ENCODE results near the gene ANKS1B.

Gene ANKS1B

DNA sequence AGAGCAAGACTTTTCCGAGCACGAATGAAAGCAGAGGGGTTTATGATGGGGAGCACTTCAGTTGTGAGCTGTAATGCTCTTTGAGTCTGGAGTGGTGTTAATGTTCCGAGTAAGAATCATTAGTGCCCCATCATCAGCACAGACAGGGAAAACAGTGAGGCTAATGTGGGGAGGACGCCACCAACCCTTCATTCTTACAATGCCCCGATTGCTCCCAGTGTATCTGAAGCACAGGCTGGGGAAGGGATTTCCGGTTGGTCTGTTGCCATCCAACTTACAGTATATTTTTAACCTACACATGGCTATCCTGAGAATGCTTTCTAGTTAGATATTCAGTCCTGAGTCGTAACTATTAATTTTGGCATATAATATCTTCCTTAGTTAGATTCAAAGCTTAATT, 1198.1 kb downstream of the ANKS1B start:
- Histone ChIP-seq H3K9me3 (ENCODE audit: control insufficient read depth in 2 of 2, low read length in 2 of 2) (no peaks in the 10 kb centered on the region), H3K36me3 (ENCODE audit: control insufficient read depth in 2 of 2, insufficient read depth in 2 of 2, low read length in 2 of 2) (peaks cover 0 to 4% of the 10 kb centered on the region in 2 donors), H3K9ac (ENCODE audit: low read length in 2 of 2) (no peak overlapping the region), H3K27ac (ENCODE audit: low read length) (no peak overlapping the region), H3K4me1 (ENCODE audit: control insufficient read depth, insufficient read depth, low read length) (peaks cover 2% of the 10 kb centered on the region), H3K4me3 (ENCODE audit: low read length in 2 of 2) (no peak overlapping the region), H3K27me3 (ENCODE audit: control insufficient read depth in 1 of 2, insufficient read depth in 2 of 2, low read length in 2 of 2) (no peaks in the 10 kb centered on the region)

DNA sequence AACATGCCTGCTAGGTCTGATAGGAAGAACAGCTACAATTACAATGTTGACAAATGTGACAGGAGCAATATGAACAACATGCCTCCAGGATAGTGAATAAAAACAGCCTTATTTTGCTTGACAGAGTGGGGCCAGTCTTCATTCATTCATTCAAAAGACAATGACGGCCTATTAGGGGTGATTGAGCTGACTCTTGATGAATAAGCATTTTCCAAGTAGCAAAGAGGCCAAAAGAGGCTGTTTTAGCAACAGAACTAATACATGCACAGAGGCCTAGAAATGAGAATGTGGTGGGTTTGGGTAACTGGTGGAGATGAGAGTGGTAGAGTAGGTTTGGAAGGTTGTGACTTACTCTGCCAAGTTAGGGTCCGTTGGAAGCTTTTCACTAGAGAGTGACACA, 1201.3 kb downstream of the ANKS1B start:
- Histone ChIP-seq H3K27ac (ENCODE audit: low read length) (no peak overlapping the region), H3K4me1 (ENCODE audit: control insufficient read depth, insufficient read depth, low read length) (peaks cover 2% of the 10 kb centered on the region), H3K9ac (ENCODE audit: low read length in 2 of 2) (no peak overlapping the region), H3K27me3 (ENCODE audit: control insufficient read depth in 1 of 2, insufficient read depth in 2 of 2, low read length in 2 of 2) (no peaks in the 10 kb centered on the region), H3K4me3 (ENCODE audit: low read length in 2 of 2) (no peak overlapping the region), H3K36me3 (ENCODE audit: control insufficient read depth in 2 of 2, insufficient read depth in 2 of 2, low read length in 2 of 2) (peaks cover 0 to 4% of the 10 kb centered on the region in 2 donors), H3K9me3 (ENCODE audit: control insufficient read depth in 2 of 2, low read length in 2 of 2) (no peaks in the 10 kb centered on the region)

DNA sequence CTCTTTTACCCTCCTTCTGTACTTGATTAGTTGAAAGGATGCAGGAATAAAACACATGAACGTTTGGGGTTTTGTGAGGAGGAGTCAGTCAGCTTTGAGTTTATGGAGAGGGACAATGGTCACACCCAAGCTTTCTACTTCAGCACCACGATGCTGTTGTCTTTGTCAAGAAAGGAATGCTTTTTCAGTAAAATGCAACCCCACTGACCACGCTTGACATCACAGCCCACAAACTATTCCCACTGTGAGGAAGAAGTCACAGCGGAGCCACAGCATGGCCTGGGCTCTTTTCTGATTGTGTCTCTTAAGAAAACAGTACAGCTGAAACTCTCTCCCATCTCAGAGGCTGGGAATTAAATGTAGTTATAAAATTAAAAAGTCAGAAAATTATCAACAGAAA, 1204.5 kb downstream of the ANKS1B start:
- H3K9me3 ChIP-seq (ENCODE audit: control insufficient read depth in 2 of 2, low read length in 2 of 2) = no peaks in the 10 kb centered on the region
- no peak overlapping the region for H3K9ac ChIP-seq (ENCODE audit: low read length in 2 of 2)
- H3K27ac ChIP-seq (ENCODE audit: low read length) = no peak overlapping the region

DNA sequence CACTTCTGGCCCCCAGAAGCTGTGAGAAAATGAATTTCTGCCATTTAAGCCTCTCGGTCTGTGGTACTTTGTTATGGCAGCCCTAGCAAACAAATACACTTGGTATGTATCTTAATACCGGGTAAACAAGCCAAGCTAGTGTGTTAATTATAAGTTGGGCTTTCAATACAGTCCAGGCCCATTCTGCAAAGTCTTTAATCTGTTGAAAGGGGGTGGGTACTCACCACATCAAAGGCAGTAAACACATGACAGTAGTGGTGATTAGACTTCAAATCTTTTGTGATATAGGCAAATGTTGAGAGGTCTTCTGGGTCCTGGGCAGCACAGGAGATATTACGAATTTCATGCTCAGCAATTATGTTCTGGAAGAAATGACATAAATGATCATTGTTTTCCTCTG, 1211.9 kb downstream of the ANKS1B start:
- H3K27ac ChIP-seq (ENCODE audit: low read length) = no peak overlapping the region
- H3K36me3 ChIP-seq (ENCODE audit: control insufficient read depth in 2 of 2, insufficient read depth in 2 of 2, low read length in 2 of 2) = peaks cover 0 to 4% of the 10 kb centered on the region in 2 donors
- H3K4me3 ChIP-seq (ENCODE audit: low read length in 2 of 2) = no peak overlapping the region
- no peaks in the 10 kb centered on the region for H3K9me3 ChIP-seq (ENCODE audit: control insufficient read depth in 2 of 2, low read length in 2 of 2)
- no peak overlapping the region for H3K9ac ChIP-seq (ENCODE audit: low read length in 2 of 2)
- H3K27me3 ChIP-seq (ENCODE audit: control insufficient read depth in 1 of 2, insufficient read depth in 2 of 2, low read length in 2 of 2) = no peaks in the 10 kb centered on the region
- no peaks in the 10 kb centered on the region for H3K4me1 ChIP-seq (ENCODE audit: control insufficient read depth, insufficient read depth, low read length)

More for the DNA sequence above, 1204.5 kb downstream of the ANKS1B start:
- H3K27me3 ChIP-seq (ENCODE audit: control insufficient read depth in 1 of 2, insufficient read depth in 2 of 2, low read length in 2 of 2) = no peaks in the 10 kb centered on the region
- no peaks in the 10 kb centered on the region for H3K4me1 ChIP-seq (ENCODE audit: control insufficient read depth, insufficient read depth, low read length)
- H3K36me3 ChIP-seq (ENCODE audit: control insufficient read depth in 2 of 2, insufficient read depth in 2 of 2, low read length in 2 of 2) = peaks cover 2 to 4% of the 10 kb centered on the region in 2 donors
- no peak overlapping the region for H3K4me3 ChIP-seq (ENCODE audit: low read length in 2 of 2)

DNA sequence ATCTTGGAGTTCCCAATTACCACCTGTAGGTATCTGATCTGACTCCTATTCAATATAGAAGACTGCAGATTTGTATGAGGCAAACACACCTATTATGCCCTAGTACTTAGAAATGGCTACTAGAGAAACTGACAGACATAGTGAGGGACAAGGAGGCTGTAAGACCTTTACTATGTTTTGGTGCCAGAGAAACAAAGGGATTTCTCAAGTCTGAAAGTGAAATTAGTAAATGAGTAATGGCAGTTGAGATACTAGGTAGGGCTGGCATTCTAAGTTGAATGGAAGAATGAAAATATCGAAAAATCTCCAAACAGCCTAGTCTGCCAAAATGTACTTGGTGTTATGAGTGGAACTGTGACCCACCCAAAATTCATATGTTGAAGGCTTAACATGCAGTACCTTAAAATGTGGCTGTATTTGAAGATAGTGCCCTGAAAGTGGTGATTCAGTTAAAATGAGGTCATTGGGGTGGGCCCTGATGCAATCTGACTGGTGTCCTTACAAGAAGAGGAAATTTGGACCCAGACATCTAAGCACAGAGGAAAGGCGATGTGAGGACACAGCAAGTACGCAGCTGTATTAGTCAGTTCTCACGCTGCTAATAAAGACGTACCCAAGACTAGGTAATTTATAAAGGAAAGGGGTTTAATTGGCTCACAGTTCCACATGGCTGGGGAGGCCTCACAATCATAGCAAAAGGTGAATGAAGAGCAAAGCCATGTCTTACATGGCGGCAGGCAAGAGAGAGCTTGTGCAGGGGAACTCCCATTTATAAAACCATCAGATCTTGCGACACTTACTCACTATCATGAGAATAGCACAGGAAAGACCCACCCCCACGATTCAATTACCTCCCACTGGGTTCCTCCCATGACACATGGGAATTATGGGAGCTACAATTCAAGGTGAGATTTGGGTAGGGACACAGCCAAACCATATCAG, 1212.7 kb downstream of the ANKS1B start:
- Histone ChIP-seq H3K4me3 (ENCODE audit: low read length in 2 of 2) (no peak overlapping the region), H3K36me3 (ENCODE audit: control insufficient read depth in 2 of 2, insufficient read depth in 2 of 2, low read length in 2 of 2) (peaks cover 0 to 4% of the 10 kb centered on the region in 2 donors), H3K4me1 (ENCODE audit: control insufficient read depth, insufficient read depth, low read length) (no peaks in the 10 kb centered on the region), H3K27me3 (ENCODE audit: control insufficient read depth in 1 of 2, insufficient read depth in 2 of 2, low read length in 2 of 2) (no peaks in the 10 kb centered on the region), H3K9me3 (ENCODE audit: control insufficient read depth in 2 of 2, low read length in 2 of 2) (no peaks in the 10 kb centered on the region), H3K27ac (ENCODE audit: low read length) (no peak overlapping the region), H3K9ac (ENCODE audit: low read length in 2 of 2) (no peak overlapping the region)

DNA sequence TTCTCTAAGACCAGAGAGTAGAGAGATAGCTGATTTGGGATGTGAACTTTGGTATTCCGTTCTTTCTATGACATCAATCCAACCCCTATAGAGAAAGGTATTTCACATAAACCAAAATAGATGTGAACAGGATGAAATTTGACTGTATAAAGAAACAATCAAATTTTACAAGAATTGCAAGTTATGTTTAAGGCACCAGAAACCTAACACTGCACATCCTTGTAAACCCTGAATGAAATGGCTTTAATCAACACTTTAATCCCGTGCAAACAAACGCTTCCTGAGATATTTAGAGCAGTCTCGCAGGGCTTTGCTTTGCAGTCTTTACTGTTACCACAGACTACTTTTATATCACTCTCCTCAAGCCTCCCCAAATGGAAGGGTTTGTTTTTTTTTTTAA, 1214.5 kb downstream of the ANKS1B start:
- Histone ChIP-seq H3K36me3 (ENCODE audit: control insufficient read depth in 2 of 2, insufficient read depth in 2 of 2, low read length in 2 of 2) (peaks cover 0 to 3% of the 10 kb centered on the region in 2 donors), H3K9ac (ENCODE audit: low read length in 2 of 2) (no peak overlapping the region), H3K4me3 (ENCODE audit: low read length in 2 of 2) (no peak overlapping the region), H3K4me1 (ENCODE audit: control insufficient read depth, insufficient read depth, low read length) (no peaks in the 10 kb centered on the region), H3K9me3 (ENCODE audit: control insufficient read depth in 2 of 2, low read length in 2 of 2) (no peaks in the 10 kb centered on the region), H3K27ac (ENCODE audit: low read length) (no peak overlapping the region), H3K27me3 (ENCODE audit: control insufficient read depth in 1 of 2, insufficient read depth in 2 of 2, low read length in 2 of 2) (no peaks in the 10 kb centered on the region)

DNA sequence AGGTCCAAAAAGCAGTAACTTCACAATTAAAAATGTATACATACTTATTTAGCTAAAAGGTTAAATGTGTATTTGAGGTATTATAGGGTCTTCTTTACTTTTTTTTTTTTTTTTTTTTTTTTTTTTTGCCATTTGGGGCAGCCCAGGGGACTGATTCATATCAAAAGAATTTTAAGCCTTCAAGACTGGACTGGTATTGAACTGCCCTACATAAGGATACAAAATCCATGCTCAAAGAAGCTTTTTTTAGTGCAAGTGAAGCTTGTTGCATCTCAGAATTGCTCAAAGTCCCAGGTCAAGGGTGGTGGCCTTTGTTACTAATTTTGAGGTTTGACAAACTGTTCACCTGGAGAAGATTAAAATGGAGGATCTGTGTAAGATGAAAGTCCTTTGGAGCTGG, 1215.7 kb downstream of the ANKS1B start:
- Histone ChIP-seq H3K27ac (ENCODE audit: low read length) (no peak overlapping the region), H3K9ac (ENCODE audit: low read length in 2 of 2) (no peak overlapping the region), H3K36me3 (ENCODE audit: control insufficient read depth in 2 of 2, insufficient read depth in 2 of 2, low read length in 2 of 2) (peaks cover 0 to 3% of the 10 kb centered on the region in 2 donors), H3K9me3 (ENCODE audit: control insufficient read depth in 2 of 2, low read length in 2 of 2) (no peaks in the 10 kb centered on the region), H3K4me1 (ENCODE audit: control insufficient read depth, insufficient read depth, low read length) (no peaks in the 10 kb centered on the region), H3K27me3 (ENCODE audit: control insufficient read depth in 1 of 2, insufficient read depth in 2 of 2, low read length in 2 of 2) (no peaks in the 10 kb centered on the region), H3K4me3 (ENCODE audit: low read length in 2 of 2) (no peak overlapping the region)

DNA sequence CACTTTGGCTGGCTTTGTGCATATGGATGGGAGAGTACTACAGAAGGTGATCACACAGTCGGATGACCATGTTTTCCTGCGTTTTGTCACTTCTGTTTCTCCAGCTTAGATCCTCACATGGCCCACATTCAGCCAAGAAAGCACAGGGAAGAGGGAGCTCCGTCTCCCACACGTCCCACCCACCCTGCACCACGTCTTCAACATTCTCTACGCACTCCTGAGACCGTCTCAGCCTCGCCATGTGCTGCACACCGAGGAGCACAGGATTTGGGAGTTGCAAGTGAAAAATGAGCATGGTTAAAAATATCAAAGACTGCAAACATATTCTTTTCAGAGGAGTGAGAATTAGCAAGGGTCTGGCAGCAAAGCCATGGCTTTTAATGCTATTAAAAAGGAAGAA, 1217.5 kb downstream of the ANKS1B start:
- no peaks in the 10 kb centered on the region for H3K4me1 ChIP-seq (ENCODE audit: control insufficient read depth, insufficient read depth, low read length)
- peaks cover 0 to 3% of the 10 kb centered on the region in 2 donors for H3K36me3 ChIP-seq (ENCODE audit: control insufficient read depth in 2 of 2, insufficient read depth in 2 of 2, low read length in 2 of 2)
- no peak overlapping the region for H3K27ac ChIP-seq (ENCODE audit: low read length)
- H3K27me3 ChIP-seq (ENCODE audit: control insufficient read depth in 1 of 2, insufficient read depth in 2 of 2, low read length in 2 of 2) = no peaks in the 10 kb centered on the region
- no peaks in the 10 kb centered on the region for H3K9me3 ChIP-seq (ENCODE audit: control insufficient read depth in 2 of 2, low read length in 2 of 2)
- no peak overlapping the region for H3K4me3 ChIP-seq (ENCODE audit: low read length in 2 of 2)
- H3K9ac ChIP-seq (ENCODE audit: low read length in 2 of 2) = no peak overlapping the region

DNA sequence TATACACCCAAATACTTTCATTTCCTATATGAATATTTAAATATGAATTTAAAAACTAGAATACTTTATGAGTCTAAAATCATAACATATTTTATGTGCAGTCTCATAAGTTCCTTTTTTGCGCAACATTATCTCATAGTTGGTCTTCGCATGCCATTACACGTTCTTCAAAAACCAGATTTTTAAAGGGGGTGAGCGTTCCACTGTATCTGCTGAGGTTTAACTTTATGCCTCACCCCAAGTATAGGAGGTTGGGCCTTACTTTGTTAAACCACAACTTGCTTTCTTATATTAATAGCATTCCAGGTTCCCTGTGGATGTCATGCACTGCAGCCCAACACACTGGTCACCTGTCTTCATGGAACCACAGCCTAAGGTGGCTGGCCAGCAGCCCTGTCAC, 1221.1 kb downstream of the ANKS1B start:
- Histone ChIP-seq H3K27ac (ENCODE audit: low read length) (no peak overlapping the region), H3K27me3 (ENCODE audit: control insufficient read depth in 1 of 2, insufficient read depth in 2 of 2, low read length in 2 of 2) (no peaks in the 10 kb centered on the region), H3K4me3 (ENCODE audit: low read length in 2 of 2) (no peak overlapping the region), H3K9ac (ENCODE audit: low read length in 2 of 2) (no peak overlapping the region), H3K9me3 (ENCODE audit: control insufficient read depth in 2 of 2, low read length in 2 of 2) (no peaks in the 10 kb centered on the region), H3K4me1 (ENCODE audit: control insufficient read depth, insufficient read depth, low read length) (no peaks in the 10 kb centered on the region), H3K36me3 (ENCODE audit: control insufficient read depth in 2 of 2, insufficient read depth in 2 of 2, low read length in 2 of 2) (no peaks in the 10 kb centered on the region)

DNA sequence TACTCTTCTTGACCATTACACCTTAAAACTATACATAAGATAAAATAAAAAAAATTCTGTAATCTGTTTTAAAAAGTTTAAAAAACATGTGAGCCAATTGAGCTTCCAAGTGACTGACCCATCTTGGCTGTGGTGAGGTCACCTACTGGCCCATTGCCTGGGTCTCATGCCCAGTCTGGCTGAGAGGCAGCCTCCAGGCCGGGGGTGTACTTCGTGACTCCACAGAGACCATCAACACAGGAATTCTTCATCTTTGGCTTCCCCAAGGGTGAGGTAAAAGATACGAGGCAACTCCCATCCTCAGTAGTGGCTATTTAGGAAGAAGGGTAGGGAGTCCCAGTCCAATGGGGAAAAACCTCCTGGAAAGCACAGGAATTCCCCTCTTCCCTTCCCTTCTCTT, 1226.4 kb downstream of the ANKS1B start:
- Histone ChIP-seq H3K4me1 (ENCODE audit: control insufficient read depth, insufficient read depth, low read length) (peaks cover 2% of the 10 kb centered on the region), H3K4me3 (ENCODE audit: low read length in 2 of 2) (no peak overlapping the region), H3K27me3 (ENCODE audit: control insufficient read depth in 1 of 2, insufficient read depth in 2 of 2, low read length in 2 of 2) (no peaks in the 10 kb centered on the region), H3K27ac (ENCODE audit: low read length) (no peak overlapping the region), H3K36me3 (ENCODE audit: control insufficient read depth in 2 of 2, insufficient read depth in 2 of 2, low read length in 2 of 2) (peaks cover 3 to 4% of the 10 kb centered on the region in 2 donors), H3K9ac (ENCODE audit: low read length in 2 of 2) (no peak overlapping the region), H3K9me3 (ENCODE audit: control insufficient read depth in 2 of 2, low read length in 2 of 2) (no peaks in the 10 kb centered on the region)

DNA sequence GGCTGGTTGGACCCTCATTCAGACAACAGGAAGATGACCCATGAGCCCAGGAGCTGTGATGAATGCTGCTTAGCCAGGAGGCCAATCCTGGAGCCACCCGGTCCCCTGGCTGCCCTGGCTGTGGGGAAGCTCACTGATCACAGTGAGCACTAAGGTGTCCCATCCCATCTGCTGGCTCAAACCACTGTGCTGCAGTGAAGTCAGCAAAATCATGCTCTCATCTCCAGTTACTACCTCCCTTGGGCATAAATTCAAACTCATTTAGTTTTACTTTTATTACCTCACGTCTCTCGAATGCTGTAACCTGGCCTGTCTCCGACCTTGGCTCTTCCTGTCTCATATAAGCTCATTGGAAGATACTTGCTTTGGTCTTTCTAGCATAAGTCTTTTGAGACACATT, 1227.3 kb downstream of the ANKS1B start:
- Histone ChIP-seq H3K4me3 (ENCODE audit: low read length in 2 of 2) (no peak overlapping the region), H3K27ac (ENCODE audit: low read length) (no peak overlapping the region), H3K27me3 (ENCODE audit: control insufficient read depth in 1 of 2, insufficient read depth in 2 of 2, low read length in 2 of 2) (no peaks in the 10 kb centered on the region), H3K9me3 (ENCODE audit: control insufficient read depth in 2 of 2, low read length in 2 of 2) (no peaks in the 10 kb centered on the region), H3K9ac (ENCODE audit: low read length in 2 of 2) (no peak overlapping the region), H3K36me3 (ENCODE audit: control insufficient read depth in 2 of 2, insufficient read depth in 2 of 2, low read length in 2 of 2) (peaks cover 3 to 4% of the 10 kb centered on the region in 2 donors), H3K4me1 (ENCODE audit: control insufficient read depth, insufficient read depth, low read length) (peaks cover 2% of the 10 kb centered on the region)

Measured in stomach smooth muscle (tissue), 2 donors.